Measurements from ENCODE around the gene CGNL1.

- TF ChIP-seq RAD21 (conservative IDR thresholded peaks at IDR 0.05 in 1 of 2, IDR thresholded peaks at IDR 0.05 in 1 of 2) (no peak), ZFP36 (IDR thresholded peaks at IDR 0.05; ENCODE audit: borderline replicate concordance, partially characterized antibody) (no peak)
- TF ChIP-seq, protein P1, sequence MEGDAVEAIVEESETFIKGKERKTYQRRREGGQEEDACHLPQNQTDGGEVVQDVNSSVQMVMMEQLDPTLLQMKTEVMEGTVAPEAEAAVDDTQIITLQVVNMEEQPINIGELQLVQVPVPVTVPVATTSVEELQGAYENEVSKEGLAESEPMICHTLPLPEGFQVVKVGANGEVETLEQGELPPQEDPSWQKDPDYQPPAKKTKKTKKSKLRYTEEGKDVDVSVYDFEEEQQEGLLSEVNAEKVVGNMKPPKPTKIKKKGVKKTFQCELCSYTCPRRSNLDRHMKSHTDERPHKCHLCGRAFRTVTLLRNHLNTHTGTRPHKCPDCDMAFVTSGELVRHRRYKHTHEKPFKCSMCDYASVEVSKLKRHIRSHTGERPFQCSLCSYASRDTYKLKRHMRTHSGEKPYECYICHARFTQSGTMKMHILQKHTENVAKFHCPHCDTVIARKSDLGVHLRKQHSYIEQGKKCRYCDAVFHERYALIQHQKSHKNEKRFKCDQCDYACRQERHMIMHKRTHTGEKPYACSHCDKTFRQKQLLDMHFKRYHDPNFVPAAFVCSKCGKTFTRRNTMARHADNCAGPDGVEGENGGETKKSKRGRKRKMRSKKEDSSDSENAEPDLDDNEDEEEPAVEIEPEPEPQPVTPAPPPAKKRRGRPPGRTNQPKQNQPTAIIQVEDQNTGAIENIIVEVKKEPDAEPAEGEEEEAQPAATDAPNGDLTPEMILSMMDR (IDR thresholded peaks at IDR 0.05): no peak
Measured at GRCh38 chr15:57599296-57599810, 223.0 kb downstream of the CGNL1 start.
